ENCODE measurements around the gene TNS3. TPM values are rescaled to one million over a fixed set of nuclear protein-coding genes. Genes with fewer than 3 reads are reported as not detected.

The TNS3 gene
- polyA plus RNA-seq, 1 donor, result 66.7 TPM

- DNase-seq, result peak; percentile 80 to 85
- Histone ChIP-seq H3K27me3 (ENCODE audit: control insufficient read depth, insufficient read depth, low read length) (no peaks in the 10 kb centered on the region), H3K9me3 (ENCODE audit: control insufficient read depth, low read depth, low read length) (peaks cover 3% of the 10 kb centered on the region), H3K4me1 (ENCODE audit: control insufficient read depth, insufficient read depth, low read length) (peaks cover 87% of the 10 kb centered on the region), H3K36me3 (ENCODE audit: control insufficient read depth, insufficient read depth, low read length) (peaks cover 12% of the 10 kb centered on the region), H3K4me3 (ENCODE audit: low read length) (no peak overlapping the region), H3K27ac (ENCODE audit: low read length) (peak overlapping the region; percentile 83)
- no CpG with 5 or more reads among the region's 15 CpGs for WGBS (ENCODE audit: insufficient coverage, low lambda C conversion rate)
Observed at GRCh38 chr7:47482013-47482875, 99.7 kb downstream of the TNS3 start.

- Histone ChIP-seq H3K9me3 (ENCODE audit: control insufficient read depth, low read depth, low read length) (peaks cover 3% of the 10 kb centered on the region), H3K4me1 (ENCODE audit: control insufficient read depth, insufficient read depth, low read length) (peaks cover 88% of the 10 kb centered on the region), H3K36me3 (ENCODE audit: control insufficient read depth, insufficient read depth, low read length) (peaks cover 14% of the 10 kb centered on the region), H3K27me3 (ENCODE audit: control insufficient read depth, insufficient read depth, low read length) (no peaks in the 10 kb centered on the region), H3K4me3 (ENCODE audit: low read length) (no peak overlapping the region), H3K27ac (ENCODE audit: low read length) (peak overlapping the region; percentile 83)
- WGBS (ENCODE audit: insufficient coverage, low lambda C conversion rate), result no CpG with 5 or more reads among the region's 7 CpGs
- DNase-seq, result peak in 1 of 2 donors; percentile 67
Observed at GRCh38 chr7:47481541-47482012, 100.3 kb downstream of the TNS3 start.

DNA sequence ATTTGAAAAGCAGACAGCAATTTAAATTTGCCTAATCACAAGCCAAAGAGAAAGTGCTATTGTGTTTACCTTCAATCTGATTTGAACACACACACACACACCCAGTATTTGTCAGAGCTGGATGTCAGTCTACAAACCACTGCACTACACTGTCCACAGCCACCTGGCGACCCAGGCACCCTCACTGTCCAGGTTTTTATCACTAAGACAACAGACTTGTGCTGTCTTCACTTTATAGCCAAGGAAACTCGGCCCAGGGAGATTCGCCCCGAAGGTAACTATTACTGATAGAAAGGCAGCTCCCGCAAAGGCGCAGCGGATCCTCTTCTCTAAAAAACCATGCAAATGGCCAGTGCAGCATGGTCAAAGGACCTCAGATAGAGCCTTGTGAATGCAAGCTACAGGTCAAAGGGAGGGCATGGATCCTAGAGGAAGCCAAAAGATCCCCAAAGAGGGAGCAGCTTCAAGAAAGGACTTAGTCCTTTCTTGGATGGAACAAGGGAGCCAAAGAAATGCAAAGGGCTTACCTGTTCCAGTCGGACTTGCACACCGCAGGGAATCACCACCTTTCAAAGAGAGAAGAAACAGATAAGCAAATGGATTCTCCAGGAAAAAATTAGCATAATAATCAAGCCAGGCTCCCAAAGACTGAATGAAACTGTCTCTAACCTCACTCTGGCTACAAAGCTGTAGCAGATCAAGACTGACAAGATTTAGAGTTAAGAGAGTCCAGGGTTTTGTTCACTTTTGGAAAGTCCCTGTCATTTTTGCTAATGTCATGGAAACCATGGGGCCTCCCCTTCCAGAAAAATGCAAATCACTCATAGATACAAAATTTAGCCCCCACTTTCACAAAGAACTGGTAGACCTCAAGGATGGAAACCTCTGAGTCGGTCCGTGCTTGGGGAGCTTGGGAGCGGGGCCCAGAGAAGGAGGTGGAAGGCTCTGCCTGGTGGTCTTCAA, 101.1 kb downstream of the TNS3 start:
- WGBS (ENCODE audit: insufficient coverage, low lambda C conversion rate), result no CpG with 5 or more reads among the region's 12 CpGs
- Histone ChIP-seq H3K27me3 (ENCODE audit: control insufficient read depth, insufficient read depth, low read length) (no peaks in the 10 kb centered on the region), H3K36me3 (ENCODE audit: control insufficient read depth, insufficient read depth, low read length) (peaks cover 16% of the 10 kb centered on the region), H3K4me1 (ENCODE audit: control insufficient read depth, insufficient read depth, low read length) (peaks cover 88% of the 10 kb centered on the region), H3K9me3 (ENCODE audit: control insufficient read depth, low read depth, low read length) (peaks cover 3% of the 10 kb centered on the region), H3K4me3 (ENCODE audit: low read length) (no peak overlapping the region), H3K27ac (ENCODE audit: low read length) (peak overlapping the region; percentile 83)
- peak in 1 of 2 donors; percentile 56 for DNase-seq

DNA sequence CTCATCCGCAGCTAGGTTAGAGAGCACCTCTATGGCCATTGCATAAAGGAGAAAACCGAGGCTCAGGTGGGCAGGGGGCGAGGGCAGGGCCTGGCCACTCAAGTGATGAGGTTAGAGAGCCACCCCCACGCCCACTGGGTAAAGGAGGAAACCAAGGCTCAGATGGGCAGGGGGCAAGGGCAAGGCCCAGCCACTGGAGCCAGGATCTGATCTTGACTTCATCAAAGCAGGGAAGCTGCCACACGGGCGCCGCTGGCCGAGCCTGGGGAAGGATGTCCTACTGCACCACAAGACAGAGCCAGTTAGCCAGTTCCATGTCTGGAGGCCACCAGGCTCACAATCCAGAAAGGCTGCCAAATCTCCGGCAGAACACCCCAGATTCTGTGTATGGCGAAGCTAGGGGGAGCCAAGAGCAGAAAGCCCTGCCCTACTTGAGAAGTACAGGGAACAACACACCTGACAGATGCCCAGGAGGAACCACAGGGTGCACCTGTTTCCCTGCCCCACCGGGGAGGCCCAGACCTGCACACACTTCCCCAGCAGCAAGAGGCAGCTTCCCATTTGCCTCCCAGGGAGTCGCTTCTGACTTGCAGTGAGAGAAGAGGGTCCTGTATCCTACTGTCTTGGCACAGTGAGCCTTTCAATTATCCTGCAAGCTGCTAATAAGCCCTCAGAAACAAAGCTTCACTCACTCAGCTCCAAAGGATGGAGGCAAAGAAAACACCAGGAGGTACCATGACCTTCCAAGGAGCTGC, 101.9 kb downstream of the TNS3 start:
- no peak for DNase-seq
- peaks cover 3% of the 10 kb centered on the region for H3K9me3 ChIP-seq (ENCODE audit: control insufficient read depth, low read depth, low read length)
- no peaks in the 10 kb centered on the region for H3K27me3 ChIP-seq (ENCODE audit: control insufficient read depth, insufficient read depth, low read length)
- H3K4me3 ChIP-seq (ENCODE audit: low read length), result no peak overlapping the region
- no CpG with 5 or more reads among the region's 12 CpGs for WGBS (ENCODE audit: insufficient coverage, low lambda C conversion rate)
- peak overlapping the region; percentile 83 for H3K27ac ChIP-seq (ENCODE audit: low read length)
- peaks cover 88% of the 10 kb centered on the region for H3K4me1 ChIP-seq (ENCODE audit: control insufficient read depth, insufficient read depth, low read length)
- H3K36me3 ChIP-seq (ENCODE audit: control insufficient read depth, insufficient read depth, low read length), result peaks cover 19% of the 10 kb centered on the region

GRCh38 chr7:47478926-47479711, 102.8 kb downstream of the TNS3 start:
- peak in 1 of 2 donors; percentile 36 for DNase-seq
- peaks cover 19% of the 10 kb centered on the region for H3K36me3 ChIP-seq (ENCODE audit: control insufficient read depth, insufficient read depth, low read length)
- H3K27me3 ChIP-seq (ENCODE audit: control insufficient read depth, insufficient read depth, low read length), result no peaks in the 10 kb centered on the region
- H3K4me1 ChIP-seq (ENCODE audit: control insufficient read depth, insufficient read depth, low read length), result peaks cover 87% of the 10 kb centered on the region
- WGBS (ENCODE audit: insufficient coverage, low lambda C conversion rate), result 60% methylated on average over 1 of the region's 17 CpGs
- H3K9me3 ChIP-seq (ENCODE audit: control insufficient read depth, low read depth, low read length), result peaks cover 4% of the 10 kb centered on the region
- peak overlapping the region; percentile 37 for H3K27ac ChIP-seq (ENCODE audit: low read length)
- H3K4me3 ChIP-seq (ENCODE audit: low read length), result no peak overlapping the region

DNA sequence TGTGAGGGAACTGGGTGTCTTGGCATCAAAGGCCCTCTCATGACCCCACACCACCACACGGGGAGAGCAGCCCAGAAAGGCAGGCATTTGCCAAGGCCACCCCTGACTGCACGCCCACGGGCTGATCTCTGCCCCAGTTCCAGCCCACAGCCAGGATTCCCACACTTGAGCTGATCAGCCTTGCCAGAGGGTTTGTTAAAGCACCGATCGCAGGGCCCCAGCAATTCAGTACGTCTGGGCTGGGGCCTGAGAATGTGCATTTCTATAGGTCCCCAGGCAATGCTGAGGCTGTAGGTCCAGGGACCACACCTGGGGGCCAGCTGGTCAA, 103.9 kb downstream of the TNS3 start:
- Histone ChIP-seq H3K36me3 (ENCODE audit: control insufficient read depth, insufficient read depth, low read length) (peaks cover 23% of the 10 kb centered on the region), H3K27me3 (ENCODE audit: control insufficient read depth, insufficient read depth, low read length) (no peaks in the 10 kb centered on the region), H3K4me3 (ENCODE audit: low read length) (no peak overlapping the region), H3K27ac (ENCODE audit: low read length) (no peak overlapping the region), H3K4me1 (ENCODE audit: control insufficient read depth, insufficient read depth, low read length) (peaks cover 79% of the 10 kb centered on the region), H3K9me3 (ENCODE audit: control insufficient read depth, low read depth, low read length) (peaks cover 4% of the 10 kb centered on the region)
- DNase-seq, result no peak
- WGBS (ENCODE audit: insufficient coverage, low lambda C conversion rate), result no CpG with 5 or more reads among the region's 6 CpGs

DNA sequence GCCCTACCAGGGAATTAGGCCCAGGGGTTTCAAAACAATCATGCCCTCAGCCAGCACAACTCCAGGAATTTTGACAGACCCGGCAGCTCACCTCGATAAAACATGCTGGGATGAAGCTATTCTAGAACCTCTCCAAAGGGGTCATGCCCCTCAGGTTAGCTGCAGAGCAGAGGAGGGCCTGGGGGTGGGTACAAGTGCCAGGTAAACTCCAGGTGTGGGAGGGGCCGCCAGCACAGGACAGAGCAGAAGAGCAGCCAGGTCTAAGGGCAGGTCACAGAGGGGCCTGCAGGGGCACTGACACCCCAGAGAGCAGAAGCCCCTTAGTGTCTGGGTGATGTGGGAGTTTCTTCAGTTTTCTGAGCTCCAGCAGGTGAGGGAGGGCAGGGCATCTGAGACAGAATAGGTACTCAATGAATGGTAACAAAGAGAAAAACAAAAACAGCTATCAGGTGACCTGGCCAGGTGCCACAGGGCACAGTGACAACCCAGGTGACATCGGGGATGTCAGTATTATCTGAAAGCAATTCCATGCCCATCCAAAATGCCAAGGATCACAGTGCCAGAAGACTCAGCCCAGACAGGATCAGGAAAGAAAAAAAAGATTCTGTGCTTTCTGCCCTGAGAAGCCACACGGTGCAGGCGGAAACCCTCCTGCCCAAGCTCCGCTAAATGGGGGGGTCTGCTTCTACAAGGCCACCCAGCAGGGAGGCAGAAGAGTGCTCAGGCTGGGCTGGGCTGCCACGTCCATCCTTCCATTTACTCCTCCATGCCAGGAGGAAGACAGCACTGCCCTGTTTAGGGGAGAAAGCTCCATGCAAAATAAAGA, 104.5 kb downstream of the TNS3 start:
- peaks cover 79% of the 10 kb centered on the region for H3K4me1 ChIP-seq (ENCODE audit: control insufficient read depth, insufficient read depth, low read length)
- H3K27ac ChIP-seq (ENCODE audit: low read length), result no peak overlapping the region

GRCh38 chr7:47475880-47476227, 106.1 kb downstream of the TNS3 start:
- peaks cover 79% of the 10 kb centered on the region for H3K4me1 ChIP-seq (ENCODE audit: control insufficient read depth, insufficient read depth, low read length)
- no peak for DNase-seq
- H3K4me3 ChIP-seq (ENCODE audit: low read length), result no peak overlapping the region
- peak overlapping the region; percentile 76 for H3K27ac ChIP-seq (ENCODE audit: low read length)
- peaks cover 4% of the 10 kb centered on the region for H3K9me3 ChIP-seq (ENCODE audit: control insufficient read depth, low read depth, low read length)
- peaks cover 28% of the 10 kb centered on the region for H3K36me3 ChIP-seq (ENCODE audit: control insufficient read depth, insufficient read depth, low read length)
- no CpG with 5 or more reads among the region's 7 CpGs for WGBS (ENCODE audit: insufficient coverage, low lambda C conversion rate)
- no peaks in the 10 kb centered on the region for H3K27me3 ChIP-seq (ENCODE audit: control insufficient read depth, insufficient read depth, low read length)

More for the DNA sequence above, 104.5 kb downstream of the TNS3 start:
- Histone ChIP-seq H3K4me3 (ENCODE audit: low read length) (no peak overlapping the region), H3K36me3 (ENCODE audit: control insufficient read depth, insufficient read depth, low read length) (peaks cover 23% of the 10 kb centered on the region), H3K9me3 (ENCODE audit: control insufficient read depth, low read depth, low read length) (peaks cover 4% of the 10 kb centered on the region), H3K27me3 (ENCODE audit: control insufficient read depth, insufficient read depth, low read length) (no peaks in the 10 kb centered on the region)
- DNase-seq, result no peak
- whole genome bisulfite sequencing (ENCODE audit: insufficient coverage, low lambda C conversion rate), result no CpG with 5 or more reads among the region's 8 CpGs

Data from large intestine (tissue), 3 donors.